Prostate gland (tissue), 2 donors: ENCODE measurements around the gene TRMT2B. TPM values are rescaled to one million over a fixed set of nuclear protein-coding genes. Genes with fewer than 3 reads are reported as not detected.

Experiments
- DNase-seq: peaks from one replicate; pipeline ENCODE4 v3.0.0-alpha.2; 2019; ENCODE audit warnings: low spot score
- H3K27ac ChIP-seq, 2 donors: fragments of 200-600 bp; sonication (generic); 2 replicates each; pipeline ENCODE4 v1.5.1; 2017 to 2019
- H3K27me3 ChIP-seq: fragments of 200-600 bp; sonication (generic); replicated peaks from 2 replicates; pipeline ENCODE4 v1.5.1; 2019; ENCODE audit not compliant: insufficient read depth
- H3K36me3 ChIP-seq, 2 donors: fragments of 200-600 bp; sonication (generic); 1 replicate in 1 of 2; 2 replicates in 1 of 2; pipeline versions ENCODE4 v1.5.1 to v1.8.1; 2017 to 2019
- H3K4me1 ChIP-seq: fragments of 200-600 bp; sonication (generic); replicated peaks from 2 replicates; pipeline ENCODE4 v1.5.1; 2019
- H3K4me3 ChIP-seq, 2 donors: fragments of 200-600 bp; sonication (generic); 2 replicates each; pipeline ENCODE4 v1.5.1; 2017 to 2019
- H3K9me3 ChIP-seq: fragments of 200-600 bp; sonication (generic); 2 replicates; pipeline ENCODE4 v1.5.1; 2017
- CTCF ChIP-seq, 4 experiments: fragments of 200-600 bp in 2 of 4; fragments of 450-650 bp in 2 of 4; sonication (generic) in 2 of 4; IDR thresholded peaks; 1 replicate in 3 of 4; 2 replicates in 1 of 4; pipeline ENCODE4 v1.5.1; 2016 to 2019; ENCODE audit warnings: antibody characterized with exemption in 4 of 4, mild to moderate bottlenecking in 2 of 4, moderate library complexity in 2 of 4
- POLR2A ChIP-seq: fragments of 450-650 bp; IDR thresholded peaks from one replicate; pipeline ENCODE4 v1.6.1; 2016; ENCODE audit warnings: antibody characterized with exemption, mild to moderate bottlenecking
- POLR2AphosphoS5 ChIP-seq: sonication (generic); formaldehyde crosslinking; IDR thresholded peaks from one replicate; pipeline ENCODE4 v1.6.1; 2017; ENCODE audit warnings: antibody characterized with exemption
- WGBS: methylation state at CpG from one replicate; pipeline ENCODE4 v1.1.5; 2018; 5-methylcytosine and 5-hydroxymethylcytosine counted together
- intact Hi-C: fragments of 100-400 bp; cut with DNase I; formaldehyde crosslinking; loops from one replicate; pipeline ENCODE4 v1.14.2; 2022
- total RNA-seq, 2 donors: library from RNA; depleted of rRNA; stranded (reverse); fragments of >200 nt; gene quantifications; one replicate each; pipeline ENCODE4 v1.1.0, GENCODE V29; 2016

TRMT2B gene
- total RNA-seq, 2 donors from 2014 or later, result 14.0 to 29.5 TPM

DNA sequence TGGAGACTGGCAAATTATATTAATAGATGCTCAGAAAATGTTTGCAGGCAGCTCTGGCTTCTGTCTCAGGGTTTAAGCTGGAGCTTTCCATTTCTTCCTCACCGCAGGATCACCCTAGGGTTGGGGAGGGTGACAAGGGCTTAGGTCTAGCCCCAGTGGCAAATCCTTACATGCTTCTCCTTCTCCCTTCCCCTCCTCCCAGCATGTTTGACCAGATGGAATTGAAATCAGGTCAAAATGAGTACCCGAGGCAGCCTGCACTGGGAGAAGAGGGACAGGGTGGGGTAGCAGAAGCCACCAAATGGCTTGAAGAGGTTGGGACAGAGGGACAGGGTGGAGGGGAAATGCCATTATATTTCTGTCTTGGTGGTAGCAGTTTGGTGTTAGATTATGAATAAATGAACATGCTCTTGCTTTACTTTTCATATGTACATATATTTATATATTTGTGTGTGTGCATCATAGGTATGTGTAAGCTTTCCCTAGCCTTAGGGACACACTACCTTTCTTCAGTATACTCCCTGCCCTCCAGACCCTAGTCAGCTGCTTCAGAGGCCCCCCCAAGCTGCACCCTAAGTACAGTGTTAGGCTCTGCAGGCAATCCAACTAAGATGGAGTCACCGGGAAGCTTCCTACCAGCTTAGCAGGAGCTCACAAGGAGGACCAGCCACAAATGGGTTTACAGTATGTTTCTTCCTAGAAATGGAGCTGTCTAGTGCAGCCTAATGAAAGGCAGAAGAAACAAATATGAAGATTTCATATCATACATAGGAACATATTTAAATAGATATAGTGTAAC, 28.6 kb upstream of the TRMT2B start:
- Histone ChIP-seq H3K27ac (no peak overlapping the region), H3K9me3 (no peaks in the 10 kb centered on the region), H3K4me3 (no peak overlapping the region), H3K4me1 (no peaks in the 10 kb centered on the region), H3K27me3 (no peaks in the 10 kb centered on the region), H3K36me3 (no peaks in the 10 kb centered on the region)
- TF ChIP-seq POLR2A (no peak), CTCF (IDR thresholded peaks at IDR 0.05) (no peak), POLR2AphosphoS5 (no peak)
- WGBS, result 39% methylated on average over 3 of the region's 3 CpGs
- intact Hi-C loops, result no loop called here
- no peak for DNase-seq

GRCh38 chrX:101079736-101080270, 27.9 kb upstream of the TRMT2B start:
- no peaks in the 10 kb centered on the region for H3K4me1 ChIP-seq
- 19% methylated on average over 8 of the region's 8 CpGs for WGBS
- intact Hi-C loops, result no loop called here
- no peaks in the 10 kb centered on the region for H3K27me3 ChIP-seq
- TF ChIP-seq CTCF (IDR thresholded peaks at IDR 0.05), result no peak
- TF ChIP-seq POLR2AphosphoS5, result no peak
- no peak for TF ChIP-seq POLR2A
- no peaks in the 10 kb centered on the region for H3K9me3 ChIP-seq
- peak overlapping the region in 1 of 2 donors; percentile 10 for H3K4me3 ChIP-seq
- no peaks in the 10 kb centered on the region for H3K36me3 ChIP-seq
- H3K27ac ChIP-seq, result no peak overlapping the region
- DNase-seq, result no peak

DNA sequence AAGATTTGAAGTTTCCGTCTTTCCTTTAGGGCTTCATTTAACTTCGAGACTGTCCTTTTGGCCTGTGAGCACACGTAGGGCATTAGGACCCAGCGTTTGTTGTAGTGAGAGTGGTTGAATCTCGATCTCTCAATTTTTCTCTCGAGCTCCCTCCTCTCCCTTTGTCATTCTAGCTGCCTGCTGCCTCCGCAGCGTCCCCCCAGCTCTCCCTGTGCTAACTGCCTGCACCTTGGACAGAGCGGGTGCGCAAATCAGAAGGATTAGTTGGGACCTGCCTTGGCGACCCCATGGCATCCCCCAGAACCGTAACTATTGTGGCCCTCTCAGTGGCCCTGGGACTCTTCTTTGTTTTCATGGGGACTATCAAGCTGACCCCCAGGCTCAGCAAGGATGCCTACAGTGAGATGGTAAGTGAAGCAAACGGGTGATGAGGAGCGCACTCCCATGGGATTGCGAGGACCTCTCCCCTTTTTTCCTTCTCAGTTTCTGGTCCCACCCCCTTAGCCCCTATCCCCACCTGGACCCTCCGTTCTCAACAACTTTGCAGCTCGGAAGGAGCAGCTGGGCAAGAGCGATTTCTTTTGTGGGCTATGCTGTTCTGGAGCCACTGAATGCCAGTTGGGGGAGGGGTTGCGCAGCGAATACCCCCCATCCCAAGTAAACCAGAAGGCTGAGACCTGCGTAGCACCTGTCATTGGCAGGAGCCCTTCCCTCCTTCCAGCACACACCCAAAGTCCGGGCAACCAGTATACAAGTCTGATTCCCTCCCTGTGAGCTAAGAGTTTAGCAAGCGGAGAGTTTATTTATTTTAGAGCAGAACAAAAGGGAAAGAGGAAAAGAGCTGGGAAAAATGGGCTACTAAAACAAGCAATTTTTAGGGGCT, 27.0 kb upstream of the TRMT2B start, which contains the start of gene TMEM35A:
Gene TMEM35A, plus strand, starts transcription at position 164 of the 883 bp plus-strand sequence. Its CDS starts 124 bp downstream, at position 288.
- Histone ChIP-seq H3K27ac (no peak within 1 kb of the TSS), H3K9me3 (no peaks in the 10 kb centered on the region), H3K4me1 (no peaks in the 10 kb centered on the region), H3K4me3 (peak within 1 kb of the TSS; percentile 10 to 11), H3K36me3 (no peaks in the 10 kb centered on the region), H3K27me3 (no peaks in the 10 kb centered on the region)
- 1% methylated on average over 19 of the region's 23 CpGs for WGBS
- intact Hi-C loops, result no loop called here
- TF ChIP-seq POLR2AphosphoS5 (no peak), CTCF (IDR thresholded peaks at IDR 0.05) (no peak), POLR2A (no peak)
- DNase-seq, result no peak

GRCh38 chrX:101071582-101071981, 19.7 kb upstream of the TRMT2B start:
- no peak for DNase-seq
- intact Hi-C loops, result no loop called here
- H3K4me3 ChIP-seq, result no peak overlapping the region
- H3K9me3 ChIP-seq, result no peaks in the 10 kb centered on the region
- no peaks in the 10 kb centered on the region for H3K4me1 ChIP-seq
- WGBS, result 58% methylated on average over 3 of the region's 3 CpGs
- no peaks in the 10 kb centered on the region for H3K27me3 ChIP-seq
- TF ChIP-seq CTCF (IDR thresholded peaks at IDR 0.05) (no peak), POLR2AphosphoS5 (no peak), POLR2A (no peak)
- H3K27ac ChIP-seq, result no peak overlapping the region
- no peaks in the 10 kb centered on the region for H3K36me3 ChIP-seq
